GM18858 (cell line): Measurements from ENCODE around the gene MMS19.
"Not testable (repeated sequence)": the region's sequence is repeated elsewhere in the genome, so short reads cannot be mapped to it uniquely, and the experiment has no call there.

ENCODE experiments used
- ATAC-seq: cut with Tn5 transposase; IDR thresholded peaks from one replicate; pipeline ENCODE4 v1.9.1; 2021; ENCODE audit not compliant: unreplicated experiment

Gene MMS19

GRCh38 chr10:97426776-97427570 lies 71.2 kb downstream of the MMS19 start:
- no peak for ATAC-seq

DNA sequence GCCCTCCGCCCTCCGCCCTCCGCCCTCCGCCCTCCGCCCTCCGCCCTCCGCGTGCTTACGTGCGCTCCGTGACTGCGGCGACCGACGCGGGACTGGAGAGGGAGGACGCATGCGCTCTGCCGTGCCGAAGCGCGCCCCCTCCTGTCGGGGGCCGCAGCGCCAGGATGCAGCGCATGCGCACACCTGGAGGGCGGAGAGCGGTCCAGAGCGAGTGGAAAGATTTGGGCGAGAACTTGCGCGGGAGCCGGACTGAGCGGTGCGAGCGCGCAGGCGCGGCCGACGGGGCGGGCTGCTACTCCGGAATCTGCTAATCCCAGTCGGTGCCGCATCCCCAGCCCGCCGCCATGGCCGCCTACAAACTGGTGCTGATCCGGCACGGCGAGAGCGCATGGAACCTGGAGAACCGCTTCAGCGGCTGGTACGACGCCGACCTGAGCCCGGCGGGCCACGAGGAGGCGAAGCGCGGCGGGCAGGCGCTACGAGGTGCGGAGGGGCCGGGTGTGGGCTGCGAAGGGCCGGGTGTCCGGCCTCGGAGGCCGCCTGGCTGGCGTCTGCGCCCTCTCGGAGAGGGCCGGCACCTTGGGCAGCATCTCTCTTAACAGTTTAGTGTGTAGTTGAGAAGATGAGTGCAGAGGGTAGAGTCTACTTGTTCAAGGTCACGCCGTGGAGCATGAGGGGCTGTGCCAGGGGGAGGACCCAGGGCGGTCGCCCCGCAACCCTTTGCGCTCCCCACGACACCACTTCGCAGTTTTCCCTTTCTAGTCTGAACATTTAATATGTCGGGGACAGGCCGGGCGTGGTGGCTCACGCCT lies 72.1 kb downstream of the MMS19 start, which contains the start of gene PGAM1:
Gene PGAM1 (plus strand): TSS at position 228 of the 812 bp plus-strand sequence. CDS start 117 bp downstream, at position 345.
- peak; percentile 75 for ATAC-seq

- ATAC-seq: not testable (repeated sequence)
Observed at GRCh38 chr10:97423757-97424098, 74.5 kb downstream of the MMS19 start.

GRCh38 chr10:97416565-97416964 lies 81.7 kb downstream of the MMS19 start:
- no peak for ATAC-seq

DNA sequence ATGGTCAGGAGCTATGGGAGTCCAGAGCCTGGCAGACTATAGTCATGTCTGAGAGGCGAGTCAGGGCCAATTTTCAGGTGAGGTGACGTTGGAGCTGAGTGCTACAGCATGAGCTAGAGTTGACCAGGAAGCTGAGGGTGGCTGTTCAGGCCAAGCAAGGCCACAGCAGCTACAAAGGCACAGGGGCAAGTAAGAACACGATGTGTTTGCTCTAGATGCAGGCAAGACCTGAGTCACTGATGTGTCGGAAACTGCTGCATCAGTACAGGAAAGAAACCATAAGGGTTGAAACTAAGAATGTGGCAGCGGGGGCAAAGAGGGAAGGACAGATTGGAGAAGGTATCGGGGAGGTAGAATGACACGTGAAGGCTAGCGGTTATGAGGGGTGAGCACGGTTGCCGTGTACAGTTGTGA lies 85.3 kb downstream of the MMS19 start:
- ATAC-seq: no peak

- ATAC-seq: no peak
Observed at GRCh38 chr10:97411406-97411805, 86.8 kb downstream of the MMS19 start.

- ATAC-seq: no peak
Observed at GRCh38 chr10:97408496-97408992, 89.7 kb downstream of the MMS19 start.
